Keratinocyte (primary cell): ENCODE data around the gene TMEM151B. TPM values are rescaled to one million over a fixed set of nuclear protein-coding genes. Genes with fewer than 3 reads are reported as not detected.

ENCODE experiments used
- DNase-seq: peaks from one replicate; pipeline ENCODE4 v3.0.0-alpha.2; 2011; ENCODE audit warnings: low read depth, missing footprints, low spot score
- FAIRE-seq: peaks from 2 replicates; lab custom pipeline; 2011; peaks lifted over from hg19 to GRCh38; lab: Jason Lieb, UNC
- H2AFZ ChIP-seq: 2 replicates; pipeline ENCODE4 v1.6.0; 2012; ENCODE audit warnings: low read length, control low read depth, inconsistent platforms; ENCODE audit not compliant: control insufficient read depth
- H3K27ac ChIP-seq: 2 replicates; pipeline ENCODE4 v1.5.1; 2011; ENCODE audit warnings: low read length; ENCODE audit not compliant: control insufficient read depth, insufficient read depth
- H3K27me3 ChIP-seq: 3 replicates; pipeline ENCODE4 v1.6.0; 2011; ENCODE audit warnings: low read length; ENCODE audit not compliant: control insufficient read depth, insufficient read depth; ENCODE audit errors: extremely low read depth
- H3K36me3 ChIP-seq, 2 experiments: 2 replicates in 1 of 2; 3 replicates in 1 of 2; pipeline ENCODE4 v1.5.1; 2011; ENCODE audit warnings: low read length in 2 of 2, mild to moderate bottlenecking in 1 of 2; ENCODE audit not compliant: control insufficient read depth in 2 of 2, insufficient read depth in 2 of 2; ENCODE audit errors: extremely low read depth in 1 of 2
- H3K4me1 ChIP-seq: 3 replicates; pipeline ENCODE4 v1.5.1; 2011; ENCODE audit warnings: low read length; ENCODE audit not compliant: control insufficient read depth, insufficient read depth; ENCODE audit errors: extremely low read depth
- H3K4me2 ChIP-seq: 3 replicates; pipeline ENCODE4 v1.6.0; 2011; ENCODE audit warnings: low read depth, low read length; ENCODE audit not compliant: control insufficient read depth, insufficient read depth; ENCODE audit errors: extremely low read depth
- H3K4me3 ChIP-seq, 3 experiments: fragments of 200-600 bp in 1 of 3; sonication (generic) in 1 of 3; 2 replicates in 2 of 3; 3 replicates in 1 of 3; pipeline ENCODE4 v1.5.1; 2011 to 2016; ENCODE audit warnings: low read length in 3 of 3, mild to moderate bottlenecking in 3 of 3, control low read depth in 2 of 3, inconsistent platforms in 1 of 3, low read depth in 1 of 3, mixed read lengths in 1 of 3, mixed run types in 1 of 3, moderate library complexity in 1 of 3; ENCODE audit not compliant: control insufficient read depth in 2 of 3, insufficient read depth in 2 of 3; ENCODE audit errors: extremely low read depth in 1 of 3
- H3K79me2 ChIP-seq: 2 replicates; pipeline ENCODE4 v1.6.0; 2012; ENCODE audit warnings: low read length; ENCODE audit not compliant: control insufficient read depth, insufficient read depth
- H3K9ac ChIP-seq: 3 replicates; pipeline ENCODE4 v1.6.0; 2011; ENCODE audit warnings: low read length; ENCODE audit not compliant: control insufficient read depth, insufficient read depth; ENCODE audit errors: extremely low read depth
- H3K9me1 ChIP-seq: 3 replicates; pipeline ENCODE4 v1.6.0; 2011; ENCODE audit warnings: low read length; ENCODE audit not compliant: control insufficient read depth, insufficient read depth; ENCODE audit errors: extremely low read depth
- H3K9me3 ChIP-seq: 2 replicates; pipeline ENCODE4 v1.5.1; 2012; ENCODE audit warnings: low read depth, low read length; ENCODE audit not compliant: control insufficient read depth
- H4K20me1 ChIP-seq: 3 replicates; pipeline ENCODE4 v1.6.0; 2011; ENCODE audit warnings: low read length; ENCODE audit not compliant: control insufficient read depth, insufficient read depth; ENCODE audit errors: extremely low read depth
- EZH2 ChIP-seq: IDR thresholded peaks from one replicate; pipeline ENCODE4 v1.6.1; 2012; ENCODE audit warnings: inconsistent platforms, mild to moderate bottlenecking, low read length, moderate library complexity
- dilution Hi-C: fragments of 300-500 bp; cut with MboI; formaldehyde crosslinking; loops from one replicate; pipeline ENCODE4 v1.7.0; 2020; ENCODE audit warnings: low sequenced_read_pairs; ENCODE audit not compliant: extremely low pct_ligation_motif_present
- polyA plus RNA-seq, 5 experiments: library from polyadenylated mRNA; depleted of rRNA in 3 of 5; stranded (reverse) in 3 of 5; stranded (forward) in 1 of 5; unstranded in 1 of 5; fragments of >200 nt; gene quantifications; 1 replicate in 1 of 5; 2 replicates in 3 of 5; 3 replicates in 1 of 5; pipeline versions ENCODE4 v1.2.1 to v1.2.3, GENCODE V29; 2011 to 2012; ENCODE audit warnings: missing spikeins in 2 of 5, low read depth in 1 of 5, low replicate concordance in 1 of 5
- TF ChIP-seq, protein P1 (sequence below), 3 experiments: IDR thresholded peaks in 1 of 3; conservative IDR thresholded peaks in 1 of 3; optimal IDR thresholded peaks in 1 of 3; 2 replicates in 2 of 3; 3 replicates in 1 of 3; pipeline versions ENCODE3 to v1.5.1; 2011; ENCODE audit warnings: low read length in 3 of 3, mild to moderate bottlenecking in 3 of 3, moderate library complexity in 2 of 3, control low read depth in 1 of 3, inconsistent platforms in 1 of 3; ENCODE audit not compliant: insufficient read depth in 2 of 3; ENCODE audit errors: extremely low read depth in 1 of 3

Gene TMEM151B
- polyA plus RNA-seq, 1 donor (not counting 4 experiments of a cell fraction or from before 2014, with no cell fraction given), result not detected

GRCh38 chr6:44262467-44263353, 7.5 kb upstream of the TMEM151B start:
- Histone ChIP-seq H3K9me3 (no peaks in the 10 kb centered on the region), H3K27ac (peak overlapping the region; percentile 19), H3K4me1 (peaks cover 26% of the 10 kb centered on the region), H4K20me1 (no peaks in the 10 kb centered on the region), H3K4me2 (peak overlapping the region; percentile 89), H3K36me3 (peaks cover 17 to 20% of the 10 kb centered on the region in 2 experiments), H3K4me3 (peak overlapping the region; percentile 63 to 80 (median 69)), H3K9me1 (no peaks in the 10 kb centered on the region), H3K27me3 (no peaks in the 10 kb centered on the region), H3K79me2 (peaks cover 26% of the 10 kb centered on the region), H2AFZ (no peak overlapping the region), H3K9ac (peak overlapping the region; percentile 86)
- DNase-seq, result no peak
- dilution Hi-C loops, result no loop called here
- TF ChIP-seq, protein P1, sequence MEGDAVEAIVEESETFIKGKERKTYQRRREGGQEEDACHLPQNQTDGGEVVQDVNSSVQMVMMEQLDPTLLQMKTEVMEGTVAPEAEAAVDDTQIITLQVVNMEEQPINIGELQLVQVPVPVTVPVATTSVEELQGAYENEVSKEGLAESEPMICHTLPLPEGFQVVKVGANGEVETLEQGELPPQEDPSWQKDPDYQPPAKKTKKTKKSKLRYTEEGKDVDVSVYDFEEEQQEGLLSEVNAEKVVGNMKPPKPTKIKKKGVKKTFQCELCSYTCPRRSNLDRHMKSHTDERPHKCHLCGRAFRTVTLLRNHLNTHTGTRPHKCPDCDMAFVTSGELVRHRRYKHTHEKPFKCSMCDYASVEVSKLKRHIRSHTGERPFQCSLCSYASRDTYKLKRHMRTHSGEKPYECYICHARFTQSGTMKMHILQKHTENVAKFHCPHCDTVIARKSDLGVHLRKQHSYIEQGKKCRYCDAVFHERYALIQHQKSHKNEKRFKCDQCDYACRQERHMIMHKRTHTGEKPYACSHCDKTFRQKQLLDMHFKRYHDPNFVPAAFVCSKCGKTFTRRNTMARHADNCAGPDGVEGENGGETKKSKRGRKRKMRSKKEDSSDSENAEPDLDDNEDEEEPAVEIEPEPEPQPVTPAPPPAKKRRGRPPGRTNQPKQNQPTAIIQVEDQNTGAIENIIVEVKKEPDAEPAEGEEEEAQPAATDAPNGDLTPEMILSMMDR (optimal IDR thresholded peaks at IDR 0.05 in 1 of 3, IDR thresholded peaks at IDR 0.05 in 1 of 3, conservative IDR thresholded peaks at IDR 0.05 in 1 of 3; ENCODE audit: extremely low read depth in 1 of 3, insufficient read depth in 2 of 3, low read length in 3 of 3), result no peak
- TF ChIP-seq EZH2, result no peak
- no peak for FAIRE-seq

GRCh38 chr6:44263354-44264100, 6.7 kb upstream of the TMEM151B start:
- H3K4me3 ChIP-seq, result peak overlapping the region; percentile 63 to 80 (median 69)
- DNase-seq, result no peak
- peak overlapping the region; percentile 30 for H3K27ac ChIP-seq
- H4K20me1 ChIP-seq, result peaks cover 1% of the 10 kb centered on the region
- no peaks in the 10 kb centered on the region for H3K9me1 ChIP-seq
- peaks cover 26% of the 10 kb centered on the region for H3K4me1 ChIP-seq
- TF ChIP-seq EZH2, result no peak
- TF ChIP-seq, protein P1 (optimal IDR thresholded peaks at IDR 0.05 in 1 of 3, IDR thresholded peaks at IDR 0.05 in 1 of 3, conservative IDR thresholded peaks at IDR 0.05 in 1 of 3; ENCODE audit: extremely low read depth in 1 of 3, insufficient read depth in 2 of 3, low read length in 3 of 3), result no peak
- FAIRE-seq, result no peak
- peaks cover 2% of the 10 kb centered on the region for H3K27me3 ChIP-seq
- H3K79me2 ChIP-seq, result peaks cover 26% of the 10 kb centered on the region
- no peaks in the 10 kb centered on the region for H3K9me3 ChIP-seq
- dilution Hi-C loops, result no loop called here
- H2AFZ ChIP-seq, result no peak overlapping the region
- H3K36me3 ChIP-seq, result peaks cover 15 to 17% of the 10 kb centered on the region in 2 experiments
- H3K4me2 ChIP-seq, result peak overlapping the region; percentile 89
- H3K9ac ChIP-seq, result peak overlapping the region; percentile 86
